ENCODE results near the gene CD3E. TPM values are rescaled to one million over a fixed set of nuclear protein-coding genes. Genes with fewer than 3 reads are reported as not detected.

CD3E gene
- total and polyA plus RNA-seq, 4 donors = 0.33 to 2.3 (median 1.8) TPM

DNA sequence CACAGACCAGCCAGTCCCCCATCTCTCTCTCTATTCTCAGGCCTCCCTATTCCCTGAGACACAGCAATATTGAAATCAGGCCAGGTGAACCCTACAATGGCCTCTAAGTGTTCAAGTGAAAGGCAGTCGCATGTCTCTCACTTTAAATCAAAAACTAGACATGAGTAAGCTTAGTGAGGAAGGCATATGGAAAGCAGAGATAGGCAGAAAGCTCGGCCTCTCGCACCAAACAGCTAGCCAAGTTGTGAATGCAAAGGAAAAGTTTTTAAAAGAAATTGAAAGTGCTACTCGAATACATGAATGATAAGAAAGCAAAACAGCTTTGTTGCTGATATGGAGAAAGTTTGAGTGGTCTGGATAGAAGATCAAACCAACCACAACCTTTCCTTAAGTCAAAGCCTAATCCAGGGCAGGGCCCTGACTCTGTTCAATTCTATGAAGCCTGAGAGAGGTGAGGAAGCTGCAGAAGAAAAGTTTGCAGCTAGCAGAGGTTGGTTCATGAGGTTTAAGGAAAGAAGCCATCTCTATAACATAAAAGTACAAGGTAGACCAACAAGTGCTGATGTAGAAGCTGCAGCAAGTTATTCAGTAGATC is 20.7 kb upstream of the CD3E start:
- H3K9ac ChIP-seq (ENCODE audit: low read depth in 1 of 2, low read length in 2 of 2) = no peak overlapping the region
- H3K36me3 ChIP-seq (ENCODE audit: control insufficient read depth in 4 of 4, insufficient read depth in 3 of 4, low read depth in 1 of 4, low read length in 3 of 4) = no peaks in the 10 kb centered on the region
- H3K9me3 ChIP-seq (ENCODE audit: control insufficient read depth in 4 of 4, low read length in 3 of 4) = no peaks in the 10 kb centered on the region
- H3K4me1 ChIP-seq (ENCODE audit: control insufficient read depth in 4 of 4, insufficient read depth in 4 of 4, low read length in 3 of 4) = no peaks in the 10 kb centered on the region
- no peak for TF ChIP-seq MAX (IDR thresholded peaks at IDR 0.05)
- no peak for TF ChIP-seq HNF4G (IDR thresholded peaks at IDR 0.05)
- TF ChIP-seq JUND (IDR thresholded peaks at IDR 0.05) = no peak
- TF ChIP-seq FOXA2 (IDR thresholded peaks at IDR 0.05) = no peak
- TF ChIP-seq, protein P1, sequence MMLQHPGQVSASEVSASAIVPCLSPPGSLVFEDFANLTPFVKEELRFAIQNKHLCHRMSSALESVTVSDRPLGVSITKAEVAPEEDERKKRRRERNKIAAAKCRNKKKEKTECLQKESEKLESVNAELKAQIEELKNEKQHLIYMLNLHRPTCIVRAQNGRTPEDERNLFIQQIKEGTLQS (IDR thresholded peaks at IDR 0.05) = no peak
- no peak for TF ChIP-seq FOXA1 (IDR thresholded peaks at IDR 0.05)
- no peak for TF ChIP-seq RAD21 (IDR thresholded peaks at IDR 0.05)
- no peak for TF ChIP-seq GABPA (IDR thresholded peaks at IDR 0.05 in 1 of 2, conservative IDR thresholded peaks at IDR 0.05 in 1 of 2)
- TF ChIP-seq ZBTB33 (IDR thresholded peaks at IDR 0.05) = no peak
- TF ChIP-seq HNF4A (conservative IDR thresholded peaks at IDR 0.05) = no peak
- TF ChIP-seq, protein P2, sequence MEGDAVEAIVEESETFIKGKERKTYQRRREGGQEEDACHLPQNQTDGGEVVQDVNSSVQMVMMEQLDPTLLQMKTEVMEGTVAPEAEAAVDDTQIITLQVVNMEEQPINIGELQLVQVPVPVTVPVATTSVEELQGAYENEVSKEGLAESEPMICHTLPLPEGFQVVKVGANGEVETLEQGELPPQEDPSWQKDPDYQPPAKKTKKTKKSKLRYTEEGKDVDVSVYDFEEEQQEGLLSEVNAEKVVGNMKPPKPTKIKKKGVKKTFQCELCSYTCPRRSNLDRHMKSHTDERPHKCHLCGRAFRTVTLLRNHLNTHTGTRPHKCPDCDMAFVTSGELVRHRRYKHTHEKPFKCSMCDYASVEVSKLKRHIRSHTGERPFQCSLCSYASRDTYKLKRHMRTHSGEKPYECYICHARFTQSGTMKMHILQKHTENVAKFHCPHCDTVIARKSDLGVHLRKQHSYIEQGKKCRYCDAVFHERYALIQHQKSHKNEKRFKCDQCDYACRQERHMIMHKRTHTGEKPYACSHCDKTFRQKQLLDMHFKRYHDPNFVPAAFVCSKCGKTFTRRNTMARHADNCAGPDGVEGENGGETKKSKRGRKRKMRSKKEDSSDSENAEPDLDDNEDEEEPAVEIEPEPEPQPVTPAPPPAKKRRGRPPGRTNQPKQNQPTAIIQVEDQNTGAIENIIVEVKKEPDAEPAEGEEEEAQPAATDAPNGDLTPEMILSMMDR (IDR thresholded peaks at IDR 0.05; ENCODE audit: low read depth, low read length, missing input control) = no peak
- TF ChIP-seq YY1 (IDR thresholded peaks at IDR 0.05) = no peak
- TF ChIP-seq TAF1 (conservative IDR thresholded peaks at IDR 0.05) = no peak
- no peak for TF ChIP-seq SP1 (IDR thresholded peaks at IDR 0.05)
- no peak for TF ChIP-seq NR2F2 (IDR thresholded peaks at IDR 0.05)
- no peak for TF ChIP-seq REST (IDR thresholded peaks at IDR 0.05)
- TF ChIP-seq RXRA (IDR thresholded peaks at IDR 0.05) = no peak
- TF ChIP-seq EGR1 (IDR thresholded peaks at IDR 0.05; ENCODE audit: low read depth in 2 of 2) = no peak
- H3K27me3 ChIP-seq (ENCODE audit: control insufficient read depth in 4 of 4, insufficient read depth in 4 of 4, low read length in 3 of 4) = no peaks in the 10 kb centered on the region
- no peak overlapping the region for H3K4me3 ChIP-seq (ENCODE audit: low read depth in 1 of 3, low read length in 3 of 3)
- no peak for DNase-seq (ENCODE audit: low spot score)
- WGBS = 77% methylated on average over 4 of the region's 4 CpGs
- no peak overlapping the region for H3K27ac ChIP-seq (ENCODE audit: low read depth in 1 of 2, low read length in 2 of 2)

All from liver (tissue), 9 donors.